ENCODE measurements around the gene MEIS2. TPM values are rescaled to one million over a fixed set of nuclear protein-coding genes. Genes with fewer than 3 reads are reported as not detected.

Gene MEIS2
- total RNA-seq, 1 experiment from 2014 or later = 23.1 TPM

DNA sequence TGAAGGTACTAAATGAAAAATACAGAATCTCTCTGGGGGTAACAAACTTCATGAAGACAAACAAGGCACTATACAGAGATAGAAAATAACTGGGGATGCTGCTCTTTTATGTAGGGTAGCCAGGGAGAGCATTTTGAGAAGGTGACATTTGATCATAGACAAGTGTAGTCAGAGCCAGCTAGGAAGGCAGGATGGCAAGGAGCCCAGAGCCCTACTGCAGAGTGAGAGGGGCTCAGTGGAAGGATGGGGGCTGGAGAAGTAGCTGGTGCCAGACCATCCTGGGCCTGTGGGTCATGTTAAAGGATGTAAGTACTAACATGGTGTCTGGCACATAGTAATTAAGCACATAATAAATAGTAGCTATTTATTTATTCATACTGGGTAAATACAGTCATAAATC is 133.6 kb downstream of the MEIS2 start:
- TF ChIP-seq, protein P1, sequence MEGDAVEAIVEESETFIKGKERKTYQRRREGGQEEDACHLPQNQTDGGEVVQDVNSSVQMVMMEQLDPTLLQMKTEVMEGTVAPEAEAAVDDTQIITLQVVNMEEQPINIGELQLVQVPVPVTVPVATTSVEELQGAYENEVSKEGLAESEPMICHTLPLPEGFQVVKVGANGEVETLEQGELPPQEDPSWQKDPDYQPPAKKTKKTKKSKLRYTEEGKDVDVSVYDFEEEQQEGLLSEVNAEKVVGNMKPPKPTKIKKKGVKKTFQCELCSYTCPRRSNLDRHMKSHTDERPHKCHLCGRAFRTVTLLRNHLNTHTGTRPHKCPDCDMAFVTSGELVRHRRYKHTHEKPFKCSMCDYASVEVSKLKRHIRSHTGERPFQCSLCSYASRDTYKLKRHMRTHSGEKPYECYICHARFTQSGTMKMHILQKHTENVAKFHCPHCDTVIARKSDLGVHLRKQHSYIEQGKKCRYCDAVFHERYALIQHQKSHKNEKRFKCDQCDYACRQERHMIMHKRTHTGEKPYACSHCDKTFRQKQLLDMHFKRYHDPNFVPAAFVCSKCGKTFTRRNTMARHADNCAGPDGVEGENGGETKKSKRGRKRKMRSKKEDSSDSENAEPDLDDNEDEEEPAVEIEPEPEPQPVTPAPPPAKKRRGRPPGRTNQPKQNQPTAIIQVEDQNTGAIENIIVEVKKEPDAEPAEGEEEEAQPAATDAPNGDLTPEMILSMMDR (IDR thresholded peaks at IDR 0.05; ENCODE audit: unreplicated experiment) = no peak
- DNase-seq = no peak
- no peaks in the 10 kb centered on the region for H3K9me3 Mint-ChIP-seq (ENCODE audit: low read depth, unreplicated experiment)
- CTCF ChIA-PET = no interaction called here
- no peak overlapping the region for H3K4me3 Mint-ChIP-seq (ENCODE audit: low read depth, unreplicated experiment)
- intact Hi-C loops (cut with micrococcal nuclease; ENCODE audit: unreplicated experiment) = no loop called here
- H3K4me1 Mint-ChIP-seq (ENCODE audit: low read depth, unreplicated experiment) = no peaks in the 10 kb centered on the region
- no TSS peak for BruUV-seq (replicated peaks)
- H3K27me3 Mint-ChIP-seq (ENCODE audit: unreplicated experiment) = no peaks in the 10 kb centered on the region
- H3K36me3 Mint-ChIP-seq (ENCODE audit: insufficient read depth, unreplicated experiment) = no peaks in the 10 kb centered on the region
- no peak overlapping the region for H3K27ac Mint-ChIP-seq (ENCODE audit: unreplicated experiment)

DNA sequence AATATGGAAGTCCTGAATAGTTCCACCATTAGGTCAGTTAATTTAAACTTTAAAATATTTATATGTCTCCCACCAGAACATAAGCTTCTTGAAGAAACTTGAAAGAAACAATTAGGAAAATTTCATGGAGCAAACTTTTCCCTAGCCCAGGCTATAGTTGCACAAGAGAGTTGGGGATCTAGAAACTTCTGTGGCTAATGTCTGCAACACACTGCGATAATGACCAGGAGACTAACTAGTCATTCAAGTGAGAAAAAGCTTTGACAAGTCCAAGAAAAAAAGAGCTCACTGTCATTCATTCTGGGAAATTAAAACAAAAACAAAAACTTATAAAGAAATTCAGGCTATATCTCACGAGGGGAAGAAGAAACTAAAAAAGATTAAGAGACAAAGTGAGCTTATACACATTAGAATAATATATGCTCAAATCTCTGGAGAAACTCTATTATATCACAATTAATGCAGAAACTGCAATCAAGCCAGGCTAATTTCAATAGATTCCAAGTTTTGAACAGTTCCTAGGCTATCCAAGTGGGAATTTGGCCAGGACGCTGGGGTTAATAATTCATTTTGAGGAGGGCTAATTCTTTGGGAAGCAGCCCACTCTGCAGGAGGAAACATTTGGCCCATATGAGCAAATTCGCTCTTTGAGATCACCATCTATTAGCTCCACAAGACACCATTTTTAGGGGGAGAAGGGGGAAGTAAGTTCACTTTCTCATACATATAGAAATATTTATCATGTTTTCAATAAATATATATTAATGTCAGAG is 134.6 kb downstream of the MEIS2 start:
- CTCF ChIA-PET = no interaction called here
- no peaks in the 10 kb centered on the region for H3K9me3 Mint-ChIP-seq (ENCODE audit: low read depth, unreplicated experiment)
- BruUV-seq (replicated peaks) = no TSS peak
- no peaks in the 10 kb centered on the region for H3K4me1 Mint-ChIP-seq (ENCODE audit: low read depth, unreplicated experiment)
- H3K36me3 Mint-ChIP-seq (ENCODE audit: insufficient read depth, unreplicated experiment) = no peaks in the 10 kb centered on the region
- TF ChIP-seq, protein P1 (IDR thresholded peaks at IDR 0.05; ENCODE audit: unreplicated experiment) = no peak
- no peak for DNase-seq
- no peak overlapping the region for H3K27ac Mint-ChIP-seq (ENCODE audit: unreplicated experiment)
- H3K4me3 Mint-ChIP-seq (ENCODE audit: low read depth, unreplicated experiment) = no peak overlapping the region
- intact Hi-C loops (cut with micrococcal nuclease; ENCODE audit: unreplicated experiment) = no loop called here
- no peaks in the 10 kb centered on the region for H3K27me3 Mint-ChIP-seq (ENCODE audit: unreplicated experiment)

DNA sequence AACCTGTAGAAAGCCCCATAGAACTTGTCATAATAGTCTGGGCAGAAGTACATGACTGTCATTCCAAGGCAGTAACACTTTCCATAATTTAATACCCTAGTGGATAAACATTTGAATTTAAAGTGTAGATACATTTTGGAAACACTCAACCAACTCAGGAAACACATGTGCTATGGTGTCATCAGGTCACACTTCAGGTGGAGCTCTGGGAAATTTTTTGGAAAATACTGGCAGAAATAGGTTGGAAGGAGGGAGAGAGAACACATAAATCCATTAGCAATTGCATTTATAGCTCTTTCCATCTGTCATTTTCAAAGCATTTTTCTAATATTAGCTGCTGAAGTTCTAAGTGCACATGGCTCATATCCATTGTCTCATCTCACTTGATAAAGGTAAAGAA is 135.7 kb downstream of the MEIS2 start:
- Mint-ChIP-seq H3K4me3 (ENCODE audit: low read depth, unreplicated experiment) (no peak overlapping the region), H3K27ac (ENCODE audit: unreplicated experiment) (no peak overlapping the region), H3K9me3 (ENCODE audit: low read depth, unreplicated experiment) (no peaks in the 10 kb centered on the region), H3K27me3 (ENCODE audit: unreplicated experiment) (no peaks in the 10 kb centered on the region), H3K36me3 (ENCODE audit: insufficient read depth, unreplicated experiment) (no peaks in the 10 kb centered on the region), H3K4me1 (ENCODE audit: low read depth, unreplicated experiment) (peaks cover under 1% of the 10 kb centered on the region)
- intact Hi-C loops (cut with micrococcal nuclease; ENCODE audit: unreplicated experiment) = no loop called here
- no peak for DNase-seq
- CTCF ChIA-PET = no interaction called here
- TF ChIP-seq, protein P1 (IDR thresholded peaks at IDR 0.05; ENCODE audit: unreplicated experiment) = no peak
- no TSS peak for BruUV-seq (replicated peaks)

- intact Hi-C loops (cut with micrococcal nuclease; ENCODE audit: unreplicated experiment) = no loop called here
- TF ChIP-seq, protein P1 (IDR thresholded peaks at IDR 0.05; ENCODE audit: unreplicated experiment) = no peak
- Mint-ChIP-seq H3K4me1 (ENCODE audit: low read depth, unreplicated experiment) (peaks cover 8% of the 10 kb centered on the region), H3K9me3 (ENCODE audit: low read depth, unreplicated experiment) (no peaks in the 10 kb centered on the region), H3K36me3 (ENCODE audit: insufficient read depth, unreplicated experiment) (no peaks in the 10 kb centered on the region), H3K4me3 (ENCODE audit: low read depth, unreplicated experiment) (no peak overlapping the region), H3K27ac (ENCODE audit: unreplicated experiment) (no peak overlapping the region), H3K27me3 (ENCODE audit: unreplicated experiment) (no peaks in the 10 kb centered on the region)
- no peak for DNase-seq
- CTCF ChIA-PET = no interaction called here
- no TSS peak for BruUV-seq (replicated peaks)
Measured at GRCh38 chr15:36961956-36962355, 138.4 kb downstream of the MEIS2 start.

Measured in Calu3 (cell line).